K562 (cell line): Measurements from ENCODE around the gene CCDC71L. TPM values are rescaled to one million over a fixed set of nuclear protein-coding genes. Genes with fewer than 3 reads are reported as not detected.

Source experiments
- FUS ChIP-seq: fragments of 200-400 bp; formaldehyde crosslinking; optimal IDR thresholded peaks from 2 replicates; pipeline ENCODE3; 2017; ENCODE audit warnings: low read depth, low read length
- GTF2E2 ChIP-seq: fragments of 200-800 bp; sonication (Bioruptor generic); IDR thresholded peaks from 2 replicates; pipeline ENCODE4 v1.6.1; 2016; ENCODE audit warnings: missing genetic modification characterization, missing compliant biosample characterization
- KAT8 ChIP-seq: fragments of 450-650 bp; IDR thresholded peaks from 2 replicates; pipeline ENCODE4 v1.6.1; 2016; ENCODE audit warnings: low read depth, mild to moderate bottlenecking
- MCM7 ChIP-seq, 2 experiments: fragments of 450-650 bp; IDR thresholded peaks; 2 replicates each; pipeline ENCODE4 v1.6.1; 2016 to 2018
- MED1 ChIP-seq: sonication (generic); formaldehyde crosslinking; IDR thresholded peaks from 2 replicates; pipeline ENCODE4 v1.8.1; 2023; ENCODE audit warnings: missing genetic modification reagents, borderline replicate concordance
- NCOA6 ChIP-seq: fragments of 450-650 bp; IDR thresholded peaks from 2 replicates; pipeline ENCODE4 v1.6.1; 2017; ENCODE audit warnings: mild to moderate bottlenecking
- SMAD1 ChIP-seq: fragments of 150-350 bp; IDR thresholded peaks from 2 replicates; pipeline ENCODE4 v1.6.1; 2014; ENCODE audit warnings: low read length, low read depth; ENCODE audit not compliant: partially characterized antibody
- SMAD4 ChIP-seq: fragments of 250-450 bp; sonication (Bioruptor Pico); conservative IDR thresholded peaks from 2 replicates; pipeline ENCODE4 v1.8.0; 2021; ENCODE audit warnings: inconsistent platforms, mild to moderate bottlenecking, moderate library complexity
- SMARCA5 ChIP-seq: fragments of 450-650 bp; IDR thresholded peaks from 2 replicates; pipeline ENCODE4 v1.6.1; 2016
- SMARCC2 ChIP-seq: fragments of 450-650 bp; IDR thresholded peaks from 2 replicates; pipeline ENCODE4 v1.6.1; 2017; ENCODE audit warnings: antibody characterized with exemption, moderate library complexity, mild to moderate bottlenecking, low read depth
- SP2 ChIP-seq: IDR thresholded peaks from 2 replicates; pipeline ENCODE4 v1.6.1; 2011; ENCODE audit warnings: mild to moderate bottlenecking, low read depth, low read length, moderate library complexity; ENCODE audit not compliant: poor library complexity, severe bottlenecking; ENCODE audit errors: extremely low read depth
- TAF9B ChIP-seq: fragments of 450-650 bp; IDR thresholded peaks from 2 replicates; pipeline ENCODE4 v1.6.1; 2018; ENCODE audit warnings: mild to moderate bottlenecking; ENCODE audit not compliant: partially characterized antibody
- ZNF197 ChIP-seq: fragments of 200-800 bp; sonication (Bioruptor generic); IDR thresholded peaks from 2 replicates; pipeline ENCODE4 v1.6.1; 2016; ENCODE audit warnings: low read depth, missing genetic modification characterization, missing compliant biosample characterization
- polyA plus RNA-seq, 8 experiments: library from polyadenylated mRNA; depleted of rRNA in 4 of 8; stranded (reverse) in 5 of 8; unstranded in 3 of 8; fragments of >200 nt; fragmentation: Nextera tagmentation in 2 of 8; fragmentation: Illumina TruSeq in 1 of 8; extraction: Ambion mirVana in 2 of 8; extraction: Trizol in 1 of 8; gene quantifications; 2 replicates each; pipeline versions ENCODE4 v1.2.1 to v1.2.3, GENCODE V29; 2011 to 2014; ENCODE audit warnings: inconsistent platforms in 1 of 8, missing spikeins in 1 of 8
- total RNA-seq, 7 experiments: library from RNA; depleted of rRNA in 6 of 7; stranded (reverse); fragments of >200 nt in 6 of 7; fragmentation: Illumina TruSeq in 2 of 7; extraction: Trizol in 2 of 7; gene quantifications; 2 replicates each; pipeline versions ENCODE4 v1.2.1 to v1.2.3, GENCODE V29; 2011 to 2021; ENCODE audit warnings: low replicate concordance in 1 of 7
- TF ChIP-seq, protein P1 (sequence below): fragments of 200-800 bp; sonication (Bioruptor generic); IDR thresholded peaks from 2 replicates; pipeline ENCODE4 v1.6.1; 2017; ENCODE audit warnings: missing genetic modification characterization, missing compliant biosample characterization
- TF ChIP-seq, protein P2 (sequence below), 2 experiments: IDR thresholded peaks; 2 replicates each; pipeline ENCODE4 v1.6.1; 2011; ENCODE audit warnings: borderline replicate concordance in 1 of 2, control low read depth in 1 of 2, low read depth in 1 of 2, low read length in 1 of 2, mild to moderate bottlenecking in 1 of 2, mixed read lengths in 1 of 2, moderate library complexity in 1 of 2; ENCODE audit not compliant: insufficient read depth in 1 of 2, insufficient read length in 1 of 2, poor library complexity in 1 of 2, severe bottlenecking in 1 of 2; ENCODE audit errors: extremely low read depth in 1 of 2
- TF ChIP-seq, protein P3 (sequence below): fragments of 450-650 bp; formaldehyde crosslinking; IDR thresholded peaks from 2 replicates; pipeline ENCODE4 v1.4.0; 2022; ENCODE audit warnings: missing genetic modification characterization
- TF ChIP-seq, protein P4 (sequence below): fragments of 250-450 bp; sonication (Bioruptor Pico); IDR thresholded peaks from 2 replicates; pipeline ENCODE4 v1.5.0; 2021
- TF ChIP-seq, protein P5 (sequence below), 2 experiments: fragments of 150-350 bp in 1 of 2; IDR thresholded peaks; 2 replicates each; pipeline ENCODE4 v1.6.1; 2012 to 2016; ENCODE audit warnings: low read depth in 2 of 2, low read length in 2 of 2, mild to moderate bottlenecking in 1 of 2, moderate library complexity in 1 of 2

The CCDC71L gene
- total and polyA plus RNA-seq, 9 of the 15 experiments (the other 6 are each of a cell fraction or from before 2014, with no cell fraction given) = 5.7 to 108 (median 25.4) TPM

DNA sequence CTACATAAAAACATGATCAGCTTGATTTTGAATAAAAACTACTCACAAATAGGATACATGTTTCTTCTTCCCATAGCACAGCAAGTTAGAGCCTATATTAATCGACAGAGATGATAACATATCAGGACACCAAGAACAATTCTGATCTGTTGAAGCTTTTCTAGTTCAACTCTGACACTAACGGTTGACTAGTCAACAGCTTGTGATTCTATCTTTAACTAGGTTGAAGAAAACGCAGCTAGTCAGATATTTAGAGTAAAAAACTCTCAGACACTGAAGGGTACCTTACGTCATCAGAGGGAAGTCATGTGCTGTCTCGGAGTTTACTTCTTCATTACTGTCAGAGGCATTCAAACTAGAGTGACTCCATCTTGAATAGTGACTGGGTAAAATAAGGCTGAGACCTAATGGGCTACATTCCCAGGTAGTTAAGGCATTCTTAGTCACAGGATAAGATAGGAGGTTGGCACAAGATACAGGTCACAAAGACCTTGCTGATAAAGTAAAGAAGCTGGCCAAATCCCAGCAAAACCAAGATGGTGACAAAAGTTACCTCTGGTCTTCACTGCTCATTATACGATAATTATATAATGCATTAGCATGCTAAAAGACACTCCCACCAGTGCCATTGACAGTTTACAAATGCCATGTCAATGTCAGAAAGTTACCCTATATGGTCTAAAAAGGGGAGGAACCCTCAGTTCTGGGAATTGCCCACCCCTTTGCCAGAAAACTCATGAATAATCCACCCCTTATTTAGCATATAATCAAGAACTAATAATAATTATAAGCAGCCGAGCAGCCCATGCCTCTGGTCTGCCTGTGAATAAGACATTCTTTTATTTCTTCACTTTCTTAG lies 21.3 kb downstream of the CCDC71L start (continued):
- TF ChIP-seq, protein P1, sequence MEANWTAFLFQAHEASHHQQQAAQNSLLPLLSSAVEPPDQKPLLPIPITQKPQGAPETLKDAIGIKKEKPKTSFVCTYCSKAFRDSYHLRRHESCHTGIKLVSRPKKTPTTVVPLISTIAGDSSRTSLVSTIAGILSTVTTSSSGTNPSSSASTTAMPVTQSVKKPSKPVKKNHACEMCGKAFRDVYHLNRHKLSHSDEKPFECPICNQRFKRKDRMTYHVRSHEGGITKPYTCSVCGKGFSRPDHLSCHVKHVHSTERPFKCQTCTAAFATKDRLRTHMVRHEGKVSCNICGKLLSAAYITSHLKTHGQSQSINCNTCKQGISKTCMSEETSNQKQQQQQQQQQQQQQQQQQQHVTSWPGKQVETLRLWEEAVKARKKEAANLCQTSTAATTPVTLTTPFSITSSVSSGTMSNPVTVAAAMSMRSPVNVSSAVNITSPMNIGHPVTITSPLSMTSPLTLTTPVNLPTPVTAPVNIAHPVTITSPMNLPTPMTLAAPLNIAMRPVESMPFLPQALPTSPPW (CRISPR knock-in tag) = no peak; the same call in 1 of the 2 replicates
- TF ChIP-seq, protein P2, sequence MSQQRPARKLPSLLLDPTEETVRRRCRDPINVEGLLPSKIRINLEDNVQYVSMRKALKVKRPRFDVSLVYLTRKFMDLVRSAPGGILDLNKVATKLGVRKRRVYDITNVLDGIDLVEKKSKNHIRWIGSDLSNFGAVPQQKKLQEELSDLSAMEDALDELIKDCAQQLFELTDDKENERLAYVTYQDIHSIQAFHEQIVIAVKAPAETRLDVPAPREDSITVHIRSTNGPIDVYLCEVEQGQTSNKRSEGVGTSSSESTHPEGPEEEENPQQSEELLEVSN (IDR thresholded peaks at IDR 0.05; ENCODE audit: borderline replicate concordance in 1 of 2, extremely low read depth in 1 of 2, insufficient read depth in 1 of 2, insufficient read length in 1 of 2, low read depth in 1 of 2, low read length in 1 of 2, poor library complexity in 1 of 2, severe bottlenecking in 1 of 2) = no peak
- no peak for TF ChIP-seq FUS
- no peak for TF ChIP-seq SP2
- no peak for TF ChIP-seq SMAD1
- no peak for TF ChIP-seq NCOA6
- TF ChIP-seq GTF2E2 (tag) = 0 out of 2 replicates have a peak, but pooled peaks have one; percentile 26
- TF ChIP-seq, protein P3, sequence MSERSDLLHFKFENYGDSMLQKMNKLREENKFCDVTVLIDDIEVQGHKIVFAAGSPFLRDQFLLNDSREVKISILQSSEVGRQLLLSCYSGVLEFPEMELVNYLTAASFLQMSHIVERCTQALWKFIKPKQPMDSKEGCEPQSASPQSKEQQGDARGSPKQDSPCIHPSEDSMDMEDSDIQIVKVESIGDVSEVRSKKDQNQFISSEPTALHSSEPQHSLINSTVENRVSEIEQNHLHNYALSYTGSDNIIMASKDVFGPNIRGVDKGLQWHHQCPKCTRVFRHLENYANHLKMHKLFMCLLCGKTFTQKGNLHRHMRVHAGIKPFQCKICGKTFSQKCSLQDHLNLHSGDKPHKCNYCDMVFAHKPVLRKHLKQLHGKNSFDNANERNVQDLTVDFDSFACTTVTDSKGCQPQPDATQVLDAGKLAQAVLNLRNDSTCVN = no peak
- peak; percentile 68; the same call in 1 of the 2 replicates for TF ChIP-seq ZNF197
- no peak for TF ChIP-seq TAF9B
- TF ChIP-seq, protein P4, sequence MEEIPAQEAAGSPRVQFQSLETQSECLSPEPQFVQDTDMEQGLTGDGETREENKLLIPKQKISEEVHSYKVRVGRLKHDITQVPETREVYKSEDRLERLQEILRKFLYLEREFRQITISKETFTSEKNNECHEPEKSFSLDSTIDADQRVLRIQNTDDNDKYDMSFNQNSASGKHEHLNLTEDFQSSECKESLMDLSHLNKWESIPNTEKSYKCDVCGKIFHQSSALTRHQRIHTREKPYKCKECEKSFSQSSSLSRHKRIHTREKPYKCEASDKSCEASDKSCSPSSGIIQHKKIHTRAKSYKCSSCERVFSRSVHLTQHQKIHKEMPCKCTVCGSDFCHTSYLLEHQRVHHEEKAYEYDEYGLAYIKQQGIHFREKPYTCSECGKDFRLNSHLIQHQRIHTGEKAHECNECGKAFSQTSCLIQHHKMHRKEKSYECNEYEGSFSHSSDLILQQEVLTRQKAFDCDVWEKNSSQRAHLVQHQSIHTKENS (CRISPR knock-in tag) = no peak
- no peak for TF ChIP-seq SMARCA5
- TF ChIP-seq, protein P5, sequence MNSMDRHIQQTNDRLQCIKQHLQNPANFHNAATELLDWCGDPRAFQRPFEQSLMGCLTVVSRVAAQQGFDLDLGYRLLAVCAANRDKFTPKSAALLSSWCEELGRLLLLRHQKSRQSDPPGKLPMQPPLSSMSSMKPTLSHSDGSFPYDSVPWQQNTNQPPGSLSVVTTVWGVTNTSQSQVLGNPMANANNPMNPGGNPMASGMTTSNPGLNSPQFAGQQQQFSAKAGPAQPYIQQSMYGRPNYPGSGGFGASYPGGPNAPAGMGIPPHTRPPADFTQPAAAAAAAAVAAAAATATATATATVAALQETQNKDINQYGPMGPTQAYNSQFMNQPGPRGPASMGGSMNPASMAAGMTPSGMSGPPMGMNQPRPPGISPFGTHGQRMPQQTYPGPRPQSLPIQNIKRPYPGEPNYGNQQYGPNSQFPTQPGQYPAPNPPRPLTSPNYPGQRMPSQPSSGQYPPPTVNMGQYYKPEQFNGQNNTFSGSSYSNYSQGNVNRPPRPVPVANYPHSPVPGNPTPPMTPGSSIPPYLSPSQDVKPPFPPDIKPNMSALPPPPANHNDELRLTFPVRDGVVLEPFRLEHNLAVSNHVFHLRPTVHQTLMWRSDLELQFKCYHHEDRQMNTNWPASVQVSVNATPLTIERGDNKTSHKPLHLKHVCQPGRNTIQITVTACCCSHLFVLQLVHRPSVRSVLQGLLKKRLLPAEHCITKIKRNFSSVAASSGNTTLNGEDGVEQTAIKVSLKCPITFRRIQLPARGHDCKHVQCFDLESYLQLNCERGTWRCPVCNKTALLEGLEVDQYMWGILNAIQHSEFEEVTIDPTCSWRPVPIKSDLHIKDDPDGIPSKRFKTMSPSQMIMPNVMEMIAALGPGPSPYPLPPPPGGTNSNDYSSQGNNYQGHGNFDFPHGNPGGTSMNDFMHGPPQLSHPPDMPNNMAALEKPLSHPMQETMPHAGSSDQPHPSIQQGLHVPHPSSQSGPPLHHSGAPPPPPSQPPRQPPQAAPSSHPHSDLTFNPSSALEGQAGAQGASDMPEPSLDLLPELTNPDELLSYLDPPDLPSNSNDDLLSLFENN (IDR thresholded peaks at IDR 0.05; ENCODE audit: low read depth in 2 of 2, low read length in 2 of 2) = no peak
- no peak for TF ChIP-seq MCM7 (IDR thresholded peaks at IDR 0.05)
- peak; percentile 89 for TF ChIP-seq SMAD4 (CRISPR knock-in tag)
- TF ChIP-seq SMARCC2 = no peak
- no peak for TF ChIP-seq KAT8
- no peak for TF ChIP-seq MED1 (CRISPR knock-in tag)
